Measurements from ENCODE around the gene KCNJ12. TPM values are rescaled to one million over a fixed set of nuclear protein-coding genes. Genes with fewer than 3 reads are reported as not detected.
A peak's percentile ranks its signal among the peaks of the same experiment; 100 is the strongest.
"Not testable (repeated sequence)": the region's sequence is repeated elsewhere in the genome, so short reads cannot be mapped to it uniquely, and the experiment has no call there.

KCNJ12 gene
- total RNA-seq, 1 experiment from 2014 or later = 3.9 TPM

GRCh38 chr17:21454441-21454840 is 78.3 kb downstream of the KCNJ12 start:
- no peak for DNase-seq (ENCODE audit: low spot score)
- in situ Hi-C loops (cut with HindIII; ENCODE audit: low sequenced_read_pairs) = no loop called here

- no peak for DNase-seq (ENCODE audit: low spot score)
- in situ Hi-C loops (cut with HindIII; ENCODE audit: low sequenced_read_pairs) = no loop called here
Observed at GRCh38 chr17:21455761-21456160, 79.6 kb downstream of the KCNJ12 start.

GRCh38 chr17:21456449-21456848 is 80.3 kb downstream of the KCNJ12 start:
- in situ Hi-C loops (cut with HindIII; ENCODE audit: low sequenced_read_pairs); DNase-seq (ENCODE audit: low spot score): not testable (repeated sequence)

- in situ Hi-C loops (cut with HindIII; ENCODE audit: low sequenced_read_pairs) = no loop called here
Observed at GRCh38 chr17:21457051-21458026, 81.2 kb downstream of the KCNJ12 start.

GRCh38 chr17:21458054-21458453 is 81.9 kb downstream of the KCNJ12 start:
- DNase-seq (ENCODE audit: low spot score) = no peak
- in situ Hi-C loops (cut with HindIII; ENCODE audit: low sequenced_read_pairs) = no loop called here

More at GRCh38 chr17:21457051-21458026, 81.2 kb downstream of the KCNJ12 start:
- peak; percentile 71 for DNase-seq (ENCODE audit: low spot score)

GRCh38 chr17:21459536-21459935 is 83.4 kb downstream of the KCNJ12 start:
- in situ Hi-C loops (cut with HindIII; ENCODE audit: low sequenced_read_pairs) = no loop called here

GRCh38 chr17:21460358-21460757 is 84.2 kb downstream of the KCNJ12 start:
- in situ Hi-C loops (cut with HindIII; ENCODE audit: low sequenced_read_pairs) = no loop called here
- DNase-seq (ENCODE audit: low spot score) = no peak

More at GRCh38 chr17:21459536-21459935, 83.4 kb downstream of the KCNJ12 start:
- DNase-seq (ENCODE audit: low spot score) = no peak

- in situ Hi-C loops (cut with HindIII; ENCODE audit: low sequenced_read_pairs) = no loop called here
- no peak for DNase-seq (ENCODE audit: low spot score)
Observed at GRCh38 chr17:21462237-21462636, 86.1 kb downstream of the KCNJ12 start.

GRCh38 chr17:21463204-21463661 is 87.1 kb downstream of the KCNJ12 start:
- in situ Hi-C loops (cut with HindIII; ENCODE audit: low sequenced_read_pairs) = no loop called here
- DNase-seq (ENCODE audit: low spot score) = no peak

- no peak for DNase-seq (ENCODE audit: low spot score)
- in situ Hi-C loops (cut with HindIII; ENCODE audit: low sequenced_read_pairs) = no loop called here
Observed at GRCh38 chr17:21463779-21464407, 87.7 kb downstream of the KCNJ12 start.

GRCh38 chr17:21464611-21465021 is 88.5 kb downstream of the KCNJ12 start:
- DNase-seq (ENCODE audit: low spot score) = no peak
- in situ Hi-C loops (cut with HindIII; ENCODE audit: low sequenced_read_pairs) = no loop called here

GRCh38 chr17:21466550-21466949 is 90.4 kb downstream of the KCNJ12 start:
- no peak for DNase-seq (ENCODE audit: low spot score)
- in situ Hi-C loops (cut with HindIII; ENCODE audit: low sequenced_read_pairs) = no loop called here

GRCh38 chr17:21467196-21467595 is 91.0 kb downstream of the KCNJ12 start:
- in situ Hi-C loops (cut with HindIII; ENCODE audit: low sequenced_read_pairs) = no loop called here
- no peak for DNase-seq (ENCODE audit: low spot score)

- DNase-seq (ENCODE audit: low spot score) = no peak
- in situ Hi-C loops (cut with HindIII; ENCODE audit: low sequenced_read_pairs) = no loop called here
Observed at GRCh38 chr17:21467739-21468490, 91.8 kb downstream of the KCNJ12 start.

Other genes starting within 250 kb of the KCNJ12 start
- 37.0 and 45.4 TPM in 2 replicates for gene DHRS7B, start 249.4 kb upstream of the KCNJ12 start, total RNA-seq (2014; rRNA removed; shearing (Covaris generic))
- 31.2 and 34.4 TPM in 2 replicates for gene TMEM11, start 162.2 kb upstream of the KCNJ12 start, total RNA-seq (2014; rRNA removed; shearing (Covaris generic))
- gene NATD1, start 122.9 kb upstream of the KCNJ12 start, total RNA-seq (2014; rRNA removed; shearing (Covaris generic)) = 3.4 TPM in 2 replicates
- gene MAP2K3, start 91.6 kb upstream of the KCNJ12 start, total RNA-seq (2014; rRNA removed; shearing (Covaris generic)) = 35.2 and 37.9 TPM in 2 replicates

Data from G401 (cell line).